HL-60 (cell line): ENCODE results near the gene EFNA2.
A peak's percentile ranks its signal among the peaks of the same experiment; 100 is the strongest.

Experiments used
- DNase-seq, 2 experiments: peaks; one replicate each; pipeline ENCODE4 v3.0.0-alpha.2; 2010 to 2020; ENCODE audit warnings: low read depth in 1 of 2, low spot score in 1 of 2
- H3K27ac ChIP-seq: fragments of 250-450 bp; sonication (Bioruptor Pico); replicated peaks from 2 replicates; pipeline ENCODE4 v1.5.1; 2020; ENCODE audit warnings: mild to moderate bottlenecking, moderate library complexity
- H3K27me3 ChIP-seq: fragments of 250-450 bp; sonication (Bioruptor Pico); 2 replicates; pipeline ENCODE4 v1.5.1; 2021; ENCODE audit warnings: mild to moderate bottlenecking, moderate library complexity; ENCODE audit not compliant: insufficient read depth, poor library complexity, severe bottlenecking
- H3K4me3 ChIP-seq: replicated peaks from 2 replicates; pipeline ENCODE4 v1.5.1; 2011; ENCODE audit warnings: mild to moderate bottlenecking, control low read depth, low read length; ENCODE audit not compliant: insufficient read depth
- CTCF ChIP-seq: IDR thresholded peaks from one replicate; pipeline ENCODE4 v1.5.1; 2011; ENCODE audit warnings: low read length, control low read depth, inconsistent platforms; ENCODE audit not compliant: insufficient read depth
- GABPA ChIP-seq: IDR thresholded peaks from 2 replicates; pipeline ENCODE4 v1.6.1; 2012; ENCODE audit warnings: low read depth
- POLR2AphosphoS5 ChIP-seq: IDR thresholded peaks from 2 replicates; pipeline ENCODE4 v1.6.1; 2012; ENCODE audit warnings: low read depth
- REST ChIP-seq: IDR thresholded peaks from 2 replicates; pipeline ENCODE4 v1.6.1; 2012; ENCODE audit warnings: low read depth; ENCODE audit not compliant: insufficient replicate concordance
- SPI1 ChIP-seq: IDR thresholded peaks from 2 replicates; pipeline ENCODE4 v1.6.1; 2012; ENCODE audit warnings: low read depth, mild to moderate bottlenecking, borderline replicate concordance

Gene EFNA2

GRCh38 chr19:1243768-1244692 is 41.6 kb upstream of the EFNA2 start:
- DNase-seq = peak in 1 of 2 experiments; percentile 84
- Histone ChIP-seq H3K27ac (peak overlapping the region; percentile 35), H3K27me3 (no peaks in the 10 kb centered on the region), H3K4me3 (peak overlapping the region; percentile 20)
- TF ChIP-seq CTCF = peak; percentile 79
- TF ChIP-seq SPI1 = no peak
- peak; percentile 37; the same call in 1 of the 2 replicates for TF ChIP-seq POLR2AphosphoS5

- no peak for DNase-seq
- Histone ChIP-seq H3K27ac (peak overlapping the region; percentile 35), H3K4me3 (peak overlapping the region; percentile 20), H3K27me3 (no peaks in the 10 kb centered on the region)
- TF ChIP-seq CTCF (no peak), SPI1 (no peak), POLR2AphosphoS5 (no peak), REST (no peak), GABPA (no peak)
Observed at GRCh38 chr19:1244693-1245451, 40.8 kb upstream of the EFNA2 start.

GRCh38 chr19:1245494-1246264 is 40.0 kb upstream of the EFNA2 start:
- Histone ChIP-seq H3K27me3 (no peaks in the 10 kb centered on the region), H3K4me3 (no peak overlapping the region), H3K27ac (no peak overlapping the region)
- no peak for DNase-seq
- TF ChIP-seq REST = no peak
- no peak for TF ChIP-seq CTCF
- no peak for TF ChIP-seq SPI1
- TF ChIP-seq GABPA = no peak
- TF ChIP-seq POLR2AphosphoS5 = peak; percentile 45
